Kidney glomerular epithelial cell (primary cell): ENCODE measurements around the gene COL6A2.
"Not testable (repeated sequence)": the region's sequence is repeated elsewhere in the genome, so short reads cannot be mapped to it uniquely, and the experiment has no call there.

ENCODE experiments used
- DNase-seq: peaks from one replicate; lab custom pipeline; 2025; lab: John Stamatoyannopoulos, UW

The COL6A2 gene

GRCh38 chr21:46061063-46061462 is 36.8 kb upstream of the COL6A2 start:
- no peak for DNase-seq

- DNase-seq, result no peak
Measured at GRCh38 chr21:46061518-46061917, 36.4 kb upstream of the COL6A2 start.

- no peak for DNase-seq
Measured at GRCh38 chr21:46061950-46062349, 36.0 kb upstream of the COL6A2 start.

GRCh38 chr21:46062471-46063211 is 35.3 kb upstream of the COL6A2 start:
- no peak for DNase-seq

- no peak for DNase-seq
Measured at GRCh38 chr21:46063227-46063626, 34.7 kb upstream of the COL6A2 start.

GRCh38 chr21:46063734-46064680 is 33.9 kb upstream of the COL6A2 start:
- DNase-seq, result no peak

- no peak for DNase-seq
Measured at GRCh38 chr21:46064870-46065214, 33.1 kb upstream of the COL6A2 start.

- peak; percentile 80 for DNase-seq
Measured at GRCh38 chr21:46065215-46065913, 32.5 kb upstream of the COL6A2 start.

- DNase-seq, result no peak
Measured at GRCh38 chr21:46065914-46066551, 31.9 kb upstream of the COL6A2 start.

- no peak for DNase-seq
Measured at GRCh38 chr21:46066591-46067331, 31.2 kb upstream of the COL6A2 start.

GRCh38 chr21:46067505-46068201 is 30.3 kb upstream of the COL6A2 start:
- DNase-seq, result no peak

GRCh38 chr21:46068516-46069079 is 29.3 kb upstream of the COL6A2 start:
- DNase-seq, result no peak

- DNase-seq, result no peak
Measured at GRCh38 chr21:46069166-46069565, 28.7 kb upstream of the COL6A2 start.

GRCh38 chr21:46069719-46070279 is 28.1 kb upstream of the COL6A2 start:
- DNase-seq, result no peak

GRCh38 chr21:46071082-46071481 is 26.8 kb upstream of the COL6A2 start:
- DNase-seq, result no peak

GRCh38 chr21:46076724-46077123 is 21.2 kb upstream of the COL6A2 start:
- not testable (repeated sequence) for DNase-seq

GRCh38 chr21:46077674-46078101 is 20.2 kb upstream of the COL6A2 start:
- no peak for DNase-seq

- DNase-seq, result no peak
Measured at GRCh38 chr21:46078322-46078977, 19.5 kb upstream of the COL6A2 start.

GRCh38 chr21:46078978-46079351 is 18.9 kb upstream of the COL6A2 start:
- no peak for DNase-seq
